GM23338 (cell line): ENCODE data around the gene GRM4. TPM values are rescaled to one million over a fixed set of nuclear protein-coding genes. Genes with fewer than 3 reads are reported as not detected.

Source experiments
- ATAC-seq: fragments of 200-7000 bp; cut with Tn5 transposase; 3 replicates; pipeline ENCODE4 v1.9.1; 2020
- DNase-seq: peaks from one replicate; pipeline ENCODE4 v3.0.0-alpha.2; 2015; ENCODE audit warnings: low spot score
- H2AFZ ChIP-seq: fragments of 200-600 bp; sonication (generic); 2 replicates; pipeline ENCODE4 v1.8.0; 2016; ENCODE audit warnings: antibody characterized with exemption, mild to moderate bottlenecking, moderate library complexity
- H3F3A ChIP-seq: fragments of 200-600 bp; sonication (generic); replicated peaks from 2 replicates; pipeline ENCODE4 v1.8.0; 2017; ENCODE audit warnings: antibody characterized with exemption, mixed run types, low read depth
- H3K27ac ChIP-seq: fragments of 200-600 bp; sonication (generic); 2 replicates; pipeline ENCODE4 v1.6.1; 2016; ENCODE audit warnings: low read depth
- H3K27me3 ChIP-seq: fragments of 200-600 bp; sonication (generic); 2 replicates; pipeline ENCODE4 v1.8.0; 2016; ENCODE audit warnings: mild to moderate bottlenecking, mixed run types, moderate library complexity; ENCODE audit not compliant: insufficient read depth
- H3K36me3 ChIP-seq: fragments of 200-600 bp; sonication (generic); 2 replicates; pipeline ENCODE4 v1.8.0; 2016; ENCODE audit warnings: mild to moderate bottlenecking; ENCODE audit not compliant: insufficient read depth
- H3K4me1 ChIP-seq: fragments of 200-600 bp; sonication (generic); 2 replicates; pipeline ENCODE4 v1.8.0; 2016; ENCODE audit warnings: mild to moderate bottlenecking, moderate library complexity; ENCODE audit not compliant: insufficient read depth
- H3K4me2 ChIP-seq: fragments of 200-600 bp; sonication (generic); 2 replicates; pipeline ENCODE4 v1.7.1; 2017; ENCODE audit warnings: mixed run types
- H3K4me3 ChIP-seq: fragments of 200-600 bp; sonication (generic); 2 replicates; pipeline ENCODE4 v1.6.1; 2016; ENCODE audit warnings: mixed run types
- H3K79me2 ChIP-seq: fragments of 200-600 bp; sonication (generic); replicated peaks from 2 replicates; pipeline ENCODE4 v1.8.0; 2017; ENCODE audit warnings: mild to moderate bottlenecking; ENCODE audit not compliant: insufficient read depth
- H3K9me2 ChIP-seq: fragments of 200-600 bp; sonication (generic); 2 replicates; pipeline ENCODE4 v1.8.0; 2017; ENCODE audit not compliant: insufficient read depth
- H4K20me1 ChIP-seq: fragments of 200-600 bp; sonication (generic); replicated peaks from 2 replicates; pipeline ENCODE4 v1.8.0; 2017; ENCODE audit warnings: mild to moderate bottlenecking; ENCODE audit not compliant: insufficient read depth
- H3K27ac Mint-ChIP-seq: 2 replicates; pipeline ENCODE4 v1.8.0; 2020; ENCODE audit warnings: inconsistent platforms, mild to moderate bottlenecking, moderate library complexity, mixed read lengths
- H3K27me3 Mint-ChIP-seq: 3 replicates; pipeline ENCODE4 v1.8.0; 2022; ENCODE audit warnings: low read depth, mild to moderate bottlenecking, moderate library complexity, mixed read lengths, inconsistent platforms; ENCODE audit not compliant: insufficient read depth, poor library complexity
- H3K36me3 Mint-ChIP-seq: 3 replicates; pipeline ENCODE4 v1.8.0; 2021; ENCODE audit warnings: low read depth, mild to moderate bottlenecking, inconsistent platforms, moderate library complexity, mixed read lengths
- H3K4me1 Mint-ChIP-seq: 3 replicates; pipeline ENCODE4 v1.8.0; 2020; ENCODE audit warnings: mild to moderate bottlenecking, inconsistent platforms, mixed read lengths
- H3K4me3 Mint-ChIP-seq: 3 replicates; pipeline ENCODE4 v1.8.0; 2021; ENCODE audit warnings: moderate library complexity, mild to moderate bottlenecking, inconsistent platforms, mixed read lengths
- H3K9me3 Mint-ChIP-seq: 3 replicates; pipeline ENCODE4 v1.8.0; 2020; ENCODE audit warnings: moderate library complexity, mild to moderate bottlenecking, inconsistent platforms, mixed read lengths
- CREB1 ChIP-seq: fragments of 250-450 bp; sonication (Bioruptor Pico); IDR thresholded peaks from 2 replicates; pipeline ENCODE4 v1.5.0; 2020; ENCODE audit warnings: low read depth, mild to moderate bottlenecking, moderate library complexity
- CTCF ChIP-seq, 2 experiments: fragments of 200-600 bp in 1 of 2; sonication (generic) in 1 of 2; conservative IDR thresholded peaks; 2 replicates each; pipeline versions ENCODE4 v1.5.1 to v1.6.1; 2016 to 2017; ENCODE audit warnings: antibody characterized with exemption in 2 of 2, low read depth in 2 of 2, mild to moderate bottlenecking in 2 of 2, moderate library complexity in 1 of 2
- ETS1 ChIP-seq: IDR thresholded peaks from 2 replicates; pipeline ENCODE4 v1.6.1; 2016; ENCODE audit warnings: antibody characterized with exemption
- EZH2 ChIP-seq: fragments of 200-600 bp; sonication (generic); IDR thresholded peaks from one replicate; pipeline ENCODE4 v1.8.0; 2017; ENCODE audit warnings: antibody characterized with exemption, mild to moderate bottlenecking, low read depth; ENCODE audit not compliant: unreplicated experiment
- EZH2phosphoT487 ChIP-seq: fragments of 200-600 bp; sonication (generic); IDR thresholded peaks from one replicate; pipeline ENCODE4 v1.8.1; 2018; ENCODE audit warnings: antibody characterized with exemption; ENCODE audit not compliant: unreplicated experiment
- JUNB ChIP-seq: IDR thresholded peaks from one replicate; pipeline ENCODE4 v1.6.1; 2016; ENCODE audit warnings: antibody characterized with exemption; ENCODE audit not compliant: unreplicated experiment
- NANOG ChIP-seq: IDR thresholded peaks from 2 replicates; pipeline ENCODE4 v1.6.1; 2016; ENCODE audit warnings: antibody characterized with exemption, borderline replicate concordance
- POLR2AphosphoS5 ChIP-seq: IDR thresholded peaks from 2 replicates; pipeline ENCODE4 v1.6.1; 2016; ENCODE audit warnings: antibody characterized with exemption, low read depth
- REST ChIP-seq: IDR thresholded peaks from one replicate; pipeline ENCODE4 v1.6.1; 2018; ENCODE audit warnings: antibody characterized with exemption; ENCODE audit not compliant: unreplicated experiment
- STAT1 ChIP-seq: IDR thresholded peaks from one replicate; pipeline ENCODE4 v1.6.1; 2016; ENCODE audit warnings: antibody characterized with exemption; ENCODE audit not compliant: unreplicated experiment
- ZNF114 ChIP-seq: fragments of 250-450 bp; sonication (Bioruptor Pico); IDR thresholded peaks from 2 replicates; pipeline ENCODE4 v1.5.0; 2020; ENCODE audit warnings: mild to moderate bottlenecking, moderate library complexity
- ZNF331 ChIP-seq: fragments of 250-450 bp; sonication (Bioruptor Pico); IDR thresholded peaks from 2 replicates; pipeline ENCODE4 v1.5.0; 2020; ENCODE audit warnings: low read depth, mild to moderate bottlenecking, moderate library complexity
- ZNF462 ChIP-seq: fragments of 250-450 bp; sonication (Bioruptor Pico); IDR thresholded peaks from 2 replicates; pipeline ENCODE4 v1.5.0; 2020; ENCODE audit warnings: mild to moderate bottlenecking, moderate library complexity
- polyA plus RNA-seq: library from polyadenylated mRNA; unstranded; fragments of >200 nt; fragmentation: Nextera tagmentation; extraction: Ambion mirVana; gene quantifications from 2 replicates; pipeline ENCODE4 v1.2.1, GENCODE V29; 2016
- total RNA-seq: library from RNA; depleted of rRNA; stranded (reverse); fragments of >200 nt; shearing (Covaris generic); gene quantifications from 2 replicates; pipeline ENCODE4 v1.2.3, GENCODE V29; 2014

The GRM4 gene
- total and polyA plus RNA-seq, 2 experiments from 2014 or later: 7.0 to 30.6 TPM

- Histone ChIP-seq H3K4me3 (no peak overlapping the region), H4K20me1 (no peaks in the 10 kb centered on the region), H3K4me2 (no peak overlapping the region), H3K4me1 (peaks cover 7% of the 10 kb centered on the region; the same call in 1 of the 2 replicates), H3K27ac (no peak overlapping the region), H3F3A (no peaks in the 10 kb centered on the region), H3K79me2 (no peaks in the 10 kb centered on the region), H3K27me3 (no peaks in the 10 kb centered on the region), H3K9me2 (no peaks in the 10 kb centered on the region), H2AFZ (no peak overlapping the region), H3K36me3 (no peaks in the 10 kb centered on the region)
- no peak overlapping the region for H3K27ac Mint-ChIP-seq
- H3K36me3 Mint-ChIP-seq: no peaks in the 10 kb centered on the region; the same call in 1 of the 3 replicates
- TF ChIP-seq NANOG: no peak
- no peak for TF ChIP-seq CTCF (conservative IDR thresholded peaks at IDR 0.05; ENCODE audit: low read depth in 2 of 2)
- no peak for TF ChIP-seq POLR2AphosphoS5
- TF ChIP-seq EZH2phosphoT487: no peak
- TF ChIP-seq CREB1 (CRISPR knock-in tag): no peak
- no peak for TF ChIP-seq EZH2
- TF ChIP-seq ZNF462: no peak
- no peak for TF ChIP-seq JUNB
- TF ChIP-seq ZNF331 (CRISPR knock-in tag): no peak
- no peak for TF ChIP-seq ETS1
- no peak for TF ChIP-seq REST
- no peak for TF ChIP-seq ZNF114 (CRISPR knock-in tag)
- TF ChIP-seq STAT1: no peak
- no peak for ATAC-seq
- peaks cover 16% of the 10 kb centered on the region; the same call in 2 of the 3 replicates for H3K4me1 Mint-ChIP-seq
- H3K9me3 Mint-ChIP-seq: no peaks in the 10 kb centered on the region
- H3K4me3 Mint-ChIP-seq: no peak overlapping the region
- peaks cover 14% of the 10 kb centered on the region for H3K27me3 Mint-ChIP-seq
- no peak for DNase-seq
These were observed 80.2 kb downstream of the GRM4 start for GRCh38 chr6:34065466-34066217.
